HG02588 (cell line): ENCODE measurements around the gene STAB1.
"Not testable (repeated sequence)": the region's sequence is repeated elsewhere in the genome, so short reads cannot be mapped to it uniquely, and the experiment has no call there.

Experiments
- ATAC-seq: cut with Tn5 transposase; IDR thresholded peaks from one replicate; pipeline ENCODE4 v1.9.1; 2021; ENCODE audit warnings: mild to moderate bottlenecking, moderate library complexity; ENCODE audit not compliant: unreplicated experiment

Gene STAB1

GRCh38 chr3:52521881-52522650 is 26.9 kb downstream of the STAB1 start:
- no peak for ATAC-seq

GRCh38 chr3:52522651-52523251 is 27.6 kb downstream of the STAB1 start:
- ATAC-seq, result no peak

- ATAC-seq, result no peak
These were observed 28.5 kb downstream of the STAB1 start for GRCh38 chr3:52523386-52524257.

GRCh38 chr3:52524258-52524751 is 29.2 kb downstream of the STAB1 start:
- no peak for ATAC-seq

GRCh38 chr3:52524752-52525679 is 29.9 kb downstream of the STAB1 start:
- no peak for ATAC-seq

- ATAC-seq, result no peak
These were observed 30.8 kb downstream of the STAB1 start for GRCh38 chr3:52525680-52526561.

- not testable (repeated sequence) for ATAC-seq
These were observed 31.5 kb downstream of the STAB1 start for GRCh38 chr3:52526671-52527038.

- ATAC-seq, result no peak
These were observed 32.0 kb downstream of the STAB1 start for GRCh38 chr3:52527039-52527731.

GRCh38 chr3:52527732-52528585 is 32.8 kb downstream of the STAB1 start:
- ATAC-seq, result no peak

GRCh38 chr3:52528586-52529375 is 33.6 kb downstream of the STAB1 start:
- no peak for ATAC-seq

- no peak for ATAC-seq
These were observed 34.5 kb downstream of the STAB1 start for GRCh38 chr3:52529376-52530333.

GRCh38 chr3:52530918-52531826 is 36.0 kb downstream of the STAB1 start:
- no peak for ATAC-seq

- no peak for ATAC-seq
These were observed 36.9 kb downstream of the STAB1 start for GRCh38 chr3:52531860-52532516.

- ATAC-seq, result no peak
These were observed 37.3 kb downstream of the STAB1 start for GRCh38 chr3:52532517-52532837.
